T-helper 1 cell (primary cell): ENCODE results near the gene VPS4B.
"Not testable (repeated sequence)": the region's sequence is repeated elsewhere in the genome, so short reads cannot be mapped to it uniquely, and the experiment has no call there.

Experiments used
- DNase-seq, 5 donors: peaks; one replicate each; pipeline ENCODE4 v3.0.0-alpha.2; 2012 to 2020
- total RNA-seq, 4 donors: gene quantifications; one replicate each; lab custom pipeline; 2026; lab: John Stamatoyannopoulos, UW

VPS4B gene
- 65.3 to 100 (median 80.9) reads per million in 4 donors for total RNA-seq

- peak; percentile 99 to 100 (median 99) for DNase-seq
These were observed at the start of gene VPS4B for GRCh38 chr18:63422087-63422863. VPS4B (minus strand) TSS chr18:63422476; CDS start chr18:63422259, 217 bp downstream.

GRCh38 chr18:63470751-63471150 is 48.5 kb upstream of the VPS4B start:
- DNase-seq, result no peak

GRCh38 chr18:63468575-63468974 is 46.3 kb upstream of the VPS4B start:
- no peak for DNase-seq

GRCh38 chr18:63467699-63468098 is 45.4 kb upstream of the VPS4B start:
- DNase-seq, result no peak

GRCh38 chr18:63465059-63465458 is 42.8 kb upstream of the VPS4B start:
- DNase-seq, result peak in 1 of 5 donors; percentile 5

- DNase-seq, result no peak
These were observed 42.2 kb upstream of the VPS4B start for GRCh38 chr18:63464434-63464833.

- DNase-seq, result no peak
These were observed 38.1 kb upstream of the VPS4B start for GRCh38 chr18:63460414-63460813.

GRCh38 chr18:63457977-63458376 is 35.7 kb upstream of the VPS4B start:
- no peak for DNase-seq

- no peak for DNase-seq
These were observed 32.2 kb upstream of the VPS4B start for GRCh38 chr18:63454497-63454896.

- DNase-seq, result not testable (repeated sequence)
These were observed 30.5 kb upstream of the VPS4B start for GRCh38 chr18:63452751-63453150.

- DNase-seq, result no peak
These were observed 29.8 kb upstream of the VPS4B start for GRCh38 chr18:63451799-63452660.

GRCh38 chr18:63449426-63449825 is 27.1 kb upstream of the VPS4B start:
- DNase-seq, result no peak

- DNase-seq, result no peak
These were observed 24.8 kb upstream of the VPS4B start for GRCh38 chr18:63447066-63447465.

- DNase-seq, result no peak
These were observed 24.0 kb upstream of the VPS4B start for GRCh38 chr18:63446266-63446665.

- no peak for DNase-seq
These were observed 22.8 kb upstream of the VPS4B start for GRCh38 chr18:63445037-63445436.

- DNase-seq, result no peak
These were observed 22.3 kb upstream of the VPS4B start for GRCh38 chr18:63444580-63444979.

GRCh38 chr18:63443829-63444228 is 21.6 kb upstream of the VPS4B start:
- DNase-seq, result no peak

- no peak for DNase-seq
These were observed 18.6 kb upstream of the VPS4B start for GRCh38 chr18:63440881-63441280.

- DNase-seq, result no peak
These were observed 17.9 kb upstream of the VPS4B start for GRCh38 chr18:63440219-63440618.

GRCh38 chr18:63439334-63439733 is 17.1 kb upstream of the VPS4B start:
- peak in 4 of 5 donors; percentile 10 to 40 (median 28) for DNase-seq

GRCh38 chr18:63438181-63438580 is 15.9 kb upstream of the VPS4B start:
- no peak for DNase-seq

GRCh38 chr18:63433334-63433866 is 11.1 kb upstream of the VPS4B start:
- DNase-seq, result no peak

GRCh38 chr18:63431180-63431579 is 8.9 kb upstream of the VPS4B start:
- no peak for DNase-seq
